WTC11 (cell line): ENCODE measurements around the gene PXDC1. TPM values are rescaled to one million over a fixed set of nuclear protein-coding genes. Genes with fewer than 3 reads are reported as not detected.

ENCODE experiments used
- ATAC-seq: fragments of 200-7000 bp; cut with Tn5 transposase; 2 replicates; pipeline ENCODE4 v1.10.0; 2021; ENCODE audit warnings: mild to moderate bottlenecking, moderate library complexity
- CTCF ChIA-PET: fragments of 300-600 bp; sonication (Branson Sonifier 250); formaldehyde crosslinking; loops from one replicate; lab custom pipeline; 2021; ENCODE audit warnings: antibody characterized with exemption; lab: Charles Lee
- POLR2A ChIA-PET: fragments of 350-600 bp; sonication (Branson Sonifier 250); formaldehyde crosslinking; loops from one replicate; lab custom pipeline; 2021; ENCODE audit warnings: antibody characterized with exemption; lab: Charles Lee
- DNase-seq: peaks from one replicate; pipeline ENCODE4 v3.0.0; 2021; ENCODE audit warnings: low spot score
- H3K27ac Mint-ChIP-seq: 2 replicates; pipeline ENCODE4 v1.8.0; 2021; ENCODE audit warnings: mixed read lengths
- H3K27me3 Mint-ChIP-seq: 2 replicates; pipeline ENCODE4 v1.8.0; 2021; ENCODE audit warnings: low read depth, mild to moderate bottlenecking, moderate library complexity, mixed read lengths
- H3K36me3 Mint-ChIP-seq: 2 replicates; pipeline ENCODE4 v1.8.0; 2021; ENCODE audit warnings: mixed read lengths
- H3K4me1 Mint-ChIP-seq: 2 replicates; pipeline ENCODE4 v1.8.0; 2022; ENCODE audit warnings: mixed read lengths
- H3K4me3 Mint-ChIP-seq: 2 replicates; pipeline ENCODE4 v1.8.0; 2021; ENCODE audit warnings: mild to moderate bottlenecking, moderate library complexity, mixed read lengths
- H3K9me3 Mint-ChIP-seq: 2 replicates; pipeline ENCODE4 v1.8.0; 2021; ENCODE audit warnings: mixed read lengths
- ATF2 ChIP-seq: sonication (generic); formaldehyde crosslinking; IDR thresholded peaks from 2 replicates; pipeline ENCODE4 v1.8.1; 2022; ENCODE audit warnings: low read depth, missing genetic modification reagents, borderline replicate concordance
- ATF3 ChIP-seq: sonication (generic); formaldehyde crosslinking; conservative IDR thresholded peaks from 2 replicates; pipeline ENCODE4 v1.8.1; 2022; ENCODE audit warnings: mild to moderate bottlenecking, missing genetic modification reagents
- CREB1 ChIP-seq: sonication (generic); formaldehyde crosslinking; IDR thresholded peaks from 2 replicates; pipeline ENCODE4 v1.8.0; 2023; ENCODE audit warnings: mild to moderate bottlenecking, missing genetic modification reagents
- CTCF ChIP-seq: fragments of 200-600 bp; IDR thresholded peaks from 2 replicates; pipeline ENCODE4 v1.8.0; 2022; ENCODE audit warnings: antibody characterized with exemption
- E2F1 ChIP-seq: sonication (generic); formaldehyde crosslinking; IDR thresholded peaks from 2 replicates; pipeline ENCODE4 v1.8.0; 2022; ENCODE audit warnings: mild to moderate bottlenecking, missing genetic modification reagents
- ESRRA ChIP-seq: sonication (generic); formaldehyde crosslinking; IDR thresholded peaks from 2 replicates; pipeline ENCODE4 v1.8.1; 2022; ENCODE audit warnings: mild to moderate bottlenecking, missing genetic modification reagents, borderline replicate concordance
- FOXK1 ChIP-seq: sonication (generic); formaldehyde crosslinking; IDR thresholded peaks from 2 replicates; pipeline ENCODE4 v1.8.0; 2022; ENCODE audit warnings: mild to moderate bottlenecking, moderate library complexity, missing genetic modification reagents
- MYBL2 ChIP-seq: sonication (generic); formaldehyde crosslinking; IDR thresholded peaks from 2 replicates; pipeline ENCODE4 v1.8.1; 2023; ENCODE audit warnings: mild to moderate bottlenecking, moderate library complexity, missing genetic modification reagents
- NFYB ChIP-seq: sonication (generic); formaldehyde crosslinking; conservative IDR thresholded peaks from 2 replicates; pipeline ENCODE4 v1.8.0; 2022; ENCODE audit warnings: low read depth, missing genetic modification reagents
- NR2C2 ChIP-seq: sonication (generic); formaldehyde crosslinking; IDR thresholded peaks from 2 replicates; pipeline ENCODE4 v1.8.0; 2022; ENCODE audit warnings: mild to moderate bottlenecking, missing genetic modification reagents
- PRRX2 ChIP-seq: fragments of 250-450 bp; sonication (Bioruptor Pico); IDR thresholded peaks from 2 replicates; pipeline ENCODE4 v1.8.0; 2021; ENCODE audit warnings: mild to moderate bottlenecking
- RELA ChIP-seq: sonication (generic); formaldehyde crosslinking; IDR thresholded peaks from 2 replicates; pipeline ENCODE4 v1.8.1; 2022; ENCODE audit warnings: missing genetic modification reagents, mild to moderate bottlenecking, borderline replicate concordance
- USF2 ChIP-seq: sonication (generic); formaldehyde crosslinking; IDR thresholded peaks from 2 replicates; pipeline ENCODE4 v1.8.1; 2023; ENCODE audit warnings: mild to moderate bottlenecking, missing genetic modification reagents, moderate library complexity
- ZBTB43 ChIP-seq: sonication (generic); formaldehyde crosslinking; IDR thresholded peaks from 2 replicates; pipeline ENCODE4 v1.8.1; 2023; ENCODE audit warnings: mild to moderate bottlenecking, missing genetic modification reagents
- ZNF263 ChIP-seq: sonication (generic); formaldehyde crosslinking; IDR thresholded peaks from 2 replicates; pipeline ENCODE4 v1.8.1; 2022; ENCODE audit warnings: low read depth, mild to moderate bottlenecking, moderate library complexity, missing genetic modification reagents
- ZNF281 ChIP-seq: sonication (generic); formaldehyde crosslinking; IDR thresholded peaks from 2 replicates; pipeline ENCODE4 v1.8.0; 2023; ENCODE audit warnings: mild to moderate bottlenecking, missing genetic modification reagents
- ZNF416 ChIP-seq: fragments of 250-450 bp; sonication (Bioruptor Pico); IDR thresholded peaks from 2 replicates; pipeline ENCODE4 v1.9.0; 2021; ENCODE audit warnings: mild to moderate bottlenecking, inconsistent platforms
- total RNA-seq: library from RNA; stranded (reverse); gene quantifications from 3 replicates; pipeline ENCODE4 v1.2.3, GENCODE V29; 2021

Gene PXDC1
- total RNA-seq, 1 experiment from 2014 or later = 3.3 TPM

- Mint-ChIP-seq H3K4me1 (peaks cover 12% of the 10 kb centered on the region), H3K36me3 (no peaks in the 10 kb centered on the region), H3K27me3 (no peaks in the 10 kb centered on the region), H3K9me3 (no peaks in the 10 kb centered on the region), H3K4me3 (no peak overlapping the region), H3K27ac (no peak overlapping the region)
- no peak for DNase-seq
- ChIA-PET CTCF (interaction anchor here (1.9 kb wide), 1 partner anchor 84 kb away, joined by 6 read pairs; no protein-coding TSS in a partner anchor), POLR2A (no interaction called here)
- TF ChIP-seq USF2 (CRISPR knock-in tag) = no peak
- TF ChIP-seq NFYB (CRISPR knock-in tag) = no peak
- no peak for TF ChIP-seq PRRX2 (CRISPR knock-in tag)
- TF ChIP-seq ESRRA (CRISPR knock-in tag) = no peak
- TF ChIP-seq ATF2 (CRISPR knock-in tag) = no peak
- TF ChIP-seq ZNF263 (CRISPR knock-in tag) = no peak
- no peak for TF ChIP-seq E2F1 (CRISPR knock-in tag)
- TF ChIP-seq FOXK1 (CRISPR knock-in tag) = no peak
- no peak for TF ChIP-seq ZNF281 (CRISPR knock-in tag)
- TF ChIP-seq CREB1 = no peak
- TF ChIP-seq ZNF416 (CRISPR knock-in tag) = no peak
- TF ChIP-seq ATF3 (CRISPR knock-in tag) = no peak
- TF ChIP-seq MYBL2 = no peak
- TF ChIP-seq ZBTB43 (CRISPR knock-in tag) = no peak
- no peak for TF ChIP-seq RELA
- TF ChIP-seq CTCF = no peak
- TF ChIP-seq NR2C2 = no peak
- no peak for ATAC-seq
Observed at GRCh38 chr6:3764516-3765335, 13.2 kb upstream of the PXDC1 start.
